ENCODE data around the gene C1orf167. TPM values are rescaled to one million over a fixed set of nuclear protein-coding genes. Genes with fewer than 3 reads are reported as not detected.

The C1orf167 gene
- total and polyA plus RNA-seq, 2 experiments from 2014 or later = 1.7 to 2.2 TPM

DNA sequence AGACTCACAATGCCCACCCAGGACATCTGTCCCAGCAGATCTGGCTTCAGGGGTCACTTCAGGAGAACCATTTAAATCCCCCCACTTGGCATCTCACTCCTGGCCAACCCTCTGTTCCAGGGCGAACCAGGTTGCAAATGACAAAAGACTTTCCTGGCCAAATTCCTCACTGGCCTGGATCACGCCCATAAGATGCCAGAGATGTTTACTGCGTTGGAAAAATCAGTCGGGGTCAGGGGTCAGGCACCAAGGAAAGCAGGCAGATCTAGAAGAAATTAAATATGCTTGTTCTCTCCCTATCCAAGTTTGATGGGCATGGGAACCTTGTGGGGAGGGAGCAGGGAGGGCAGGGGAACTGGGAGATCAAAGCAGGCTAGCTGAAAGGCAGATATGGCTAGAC is 40.7 kb upstream of the C1orf167 start:
- H3K4me1 Mint-ChIP-seq = peaks cover 28% of the 10 kb centered on the region
- Histone ChIP-seq H4K20me1 (replicated peaks; ENCODE audit: insufficient read depth) (no peaks in the 10 kb centered on the region), H3F3A (replicated peaks; ENCODE audit: low read depth) (peaks cover 16% of the 10 kb centered on the region), H3K79me2 (replicated peaks; ENCODE audit: insufficient read depth) (no peaks in the 10 kb centered on the region), H3K27ac (ENCODE audit: low read depth) (no peak overlapping the region), H2AFZ (no peak overlapping the region), H3K9me2 (ENCODE audit: insufficient read depth) (no peaks in the 10 kb centered on the region), H3K27me3 (ENCODE audit: insufficient read depth) (no peaks in the 10 kb centered on the region), H3K4me3 (no peak overlapping the region), H3K4me2 (no peak overlapping the region), H3K36me3 (ENCODE audit: insufficient read depth) (no peaks in the 10 kb centered on the region), H3K4me1 (ENCODE audit: insufficient read depth) (peaks cover 18% of the 10 kb centered on the region)
- TF ChIP-seq EZH2phosphoT487 (IDR thresholded peaks at IDR 0.05; ENCODE audit: unreplicated experiment) = no peak
- TF ChIP-seq, protein P1, sequence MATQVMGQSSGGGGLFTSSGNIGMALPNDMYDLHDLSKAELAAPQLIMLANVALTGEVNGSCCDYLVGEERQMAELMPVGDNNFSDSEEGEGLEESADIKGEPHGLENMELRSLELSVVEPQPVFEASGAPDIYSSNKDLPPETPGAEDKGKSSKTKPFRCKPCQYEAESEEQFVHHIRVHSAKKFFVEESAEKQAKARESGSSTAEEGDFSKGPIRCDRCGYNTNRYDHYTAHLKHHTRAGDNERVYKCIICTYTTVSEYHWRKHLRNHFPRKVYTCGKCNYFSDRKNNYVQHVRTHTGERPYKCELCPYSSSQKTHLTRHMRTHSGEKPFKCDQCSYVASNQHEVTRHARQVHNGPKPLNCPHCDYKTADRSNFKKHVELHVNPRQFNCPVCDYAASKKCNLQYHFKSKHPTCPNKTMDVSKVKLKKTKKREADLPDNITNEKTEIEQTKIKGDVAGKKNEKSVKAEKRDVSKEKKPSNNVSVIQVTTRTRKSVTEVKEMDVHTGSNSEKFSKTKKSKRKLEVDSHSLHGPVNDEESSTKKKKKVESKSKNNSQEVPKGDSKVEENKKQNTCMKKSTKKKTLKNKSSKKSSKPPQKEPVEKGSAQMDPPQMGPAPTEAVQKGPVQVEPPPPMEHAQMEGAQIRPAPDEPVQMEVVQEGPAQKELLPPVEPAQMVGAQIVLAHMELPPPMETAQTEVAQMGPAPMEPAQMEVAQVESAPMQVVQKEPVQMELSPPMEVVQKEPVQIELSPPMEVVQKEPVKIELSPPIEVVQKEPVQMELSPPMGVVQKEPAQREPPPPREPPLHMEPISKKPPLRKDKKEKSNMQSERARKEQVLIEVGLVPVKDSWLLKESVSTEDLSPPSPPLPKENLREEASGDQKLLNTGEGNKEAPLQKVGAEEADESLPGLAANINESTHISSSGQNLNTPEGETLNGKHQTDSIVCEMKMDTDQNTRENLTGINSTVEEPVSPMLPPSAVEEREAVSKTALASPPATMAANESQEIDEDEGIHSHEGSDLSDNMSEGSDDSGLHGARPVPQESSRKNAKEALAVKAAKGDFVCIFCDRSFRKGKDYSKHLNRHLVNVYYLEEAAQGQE (IDR thresholded peaks at IDR 0.05; ENCODE audit: unreplicated experiment) = no peak
- TF ChIP-seq CREB1 (CRISPR knock-in tag; IDR thresholded peaks at IDR 0.05; ENCODE audit: low read depth) = no peak
- no peak for TF ChIP-seq JUNB (IDR thresholded peaks at IDR 0.05; ENCODE audit: unreplicated experiment)
- TF ChIP-seq, protein P2, sequence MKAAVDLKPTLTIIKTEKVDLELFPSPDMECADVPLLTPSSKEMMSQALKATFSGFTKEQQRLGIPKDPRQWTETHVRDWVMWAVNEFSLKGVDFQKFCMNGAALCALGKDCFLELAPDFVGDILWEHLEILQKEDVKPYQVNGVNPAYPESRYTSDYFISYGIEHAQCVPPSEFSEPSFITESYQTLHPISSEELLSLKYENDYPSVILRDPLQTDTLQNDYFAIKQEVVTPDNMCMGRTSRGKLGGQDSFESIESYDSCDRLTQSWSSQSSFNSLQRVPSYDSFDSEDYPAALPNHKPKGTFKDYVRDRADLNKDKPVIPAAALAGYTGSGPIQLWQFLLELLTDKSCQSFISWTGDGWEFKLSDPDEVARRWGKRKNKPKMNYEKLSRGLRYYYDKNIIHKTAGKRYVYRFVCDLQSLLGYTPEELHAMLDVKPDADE (IDR thresholded peaks at IDR 0.05) = no peak
- no peak for DNase-seq (ENCODE audit: low spot score)
- ATAC-seq = no peak
- H3K36me3 Mint-ChIP-seq (ENCODE audit: low read depth) = peaks cover 15% of the 10 kb centered on the region
- no peak overlapping the region for H3K4me3 Mint-ChIP-seq
- peaks cover 14% of the 10 kb centered on the region for H3K27me3 Mint-ChIP-seq (ENCODE audit: insufficient read depth, low read depth, poor library complexity)
- no peaks in the 10 kb centered on the region for H3K9me3 Mint-ChIP-seq
- no peak overlapping the region for H3K27ac Mint-ChIP-seq

DNA sequence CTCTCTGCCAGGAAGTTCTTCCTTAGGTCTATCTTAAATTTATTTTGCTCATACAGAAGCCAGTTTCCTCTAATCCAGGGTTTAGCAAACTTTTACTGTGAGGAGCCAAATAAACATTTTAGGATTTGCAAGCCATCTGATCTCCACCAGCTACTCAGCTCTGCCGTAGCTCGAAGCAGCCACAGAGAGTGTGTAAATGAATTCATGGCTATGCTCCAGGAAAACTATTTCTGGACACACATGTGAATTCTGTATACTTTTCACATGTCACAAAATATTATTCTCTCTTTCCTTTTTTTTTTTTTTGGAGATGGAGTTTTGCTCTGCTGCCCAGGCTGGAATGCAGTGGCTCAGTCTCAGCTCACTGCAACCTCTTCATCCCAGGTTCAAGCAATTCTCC is 39.5 kb upstream of the C1orf167 start:
- H3K4me3 ChIP-seq = no peak overlapping the region
- H3K9me3 Mint-ChIP-seq = no peaks in the 10 kb centered on the region
- H3K79me2 ChIP-seq (replicated peaks; ENCODE audit: insufficient read depth) = no peaks in the 10 kb centered on the region
- H3K36me3 ChIP-seq (ENCODE audit: insufficient read depth) = no peaks in the 10 kb centered on the region
- peaks cover 10% of the 10 kb centered on the region for H3K27me3 Mint-ChIP-seq (ENCODE audit: insufficient read depth, low read depth, poor library complexity)
- H3K36me3 Mint-ChIP-seq (ENCODE audit: low read depth) = peaks cover 10% of the 10 kb centered on the region; the same call in 2 of the 3 replicates
- H3K4me1 ChIP-seq (ENCODE audit: insufficient read depth) = peaks cover 18% of the 10 kb centered on the region
- no peak for ATAC-seq
- H3K27ac Mint-ChIP-seq = no peak overlapping the region
- no peak overlapping the region for H3K4me2 ChIP-seq
- DNase-seq (ENCODE audit: low spot score) = no peak
- peaks cover 16% of the 10 kb centered on the region for H3F3A ChIP-seq (replicated peaks; ENCODE audit: low read depth)
- H4K20me1 ChIP-seq (replicated peaks; ENCODE audit: insufficient read depth) = no peaks in the 10 kb centered on the region
- no peaks in the 10 kb centered on the region for H3K27me3 ChIP-seq (ENCODE audit: insufficient read depth)
- no peak overlapping the region for H2AFZ ChIP-seq
- no peak overlapping the region for H3K4me3 Mint-ChIP-seq
- 0 out of 2 replicates have a peak overlapping the region, but pooled peaks have one; percentile 45 for H3K27ac ChIP-seq (ENCODE audit: low read depth)
- H3K4me1 Mint-ChIP-seq = peaks cover 28% of the 10 kb centered on the region
- H3K9me2 ChIP-seq (ENCODE audit: insufficient read depth) = no peaks in the 10 kb centered on the region
- TF ChIP-seq, protein P1 (IDR thresholded peaks at IDR 0.05; ENCODE audit: unreplicated experiment) = no peak
- TF ChIP-seq, protein P3, sequence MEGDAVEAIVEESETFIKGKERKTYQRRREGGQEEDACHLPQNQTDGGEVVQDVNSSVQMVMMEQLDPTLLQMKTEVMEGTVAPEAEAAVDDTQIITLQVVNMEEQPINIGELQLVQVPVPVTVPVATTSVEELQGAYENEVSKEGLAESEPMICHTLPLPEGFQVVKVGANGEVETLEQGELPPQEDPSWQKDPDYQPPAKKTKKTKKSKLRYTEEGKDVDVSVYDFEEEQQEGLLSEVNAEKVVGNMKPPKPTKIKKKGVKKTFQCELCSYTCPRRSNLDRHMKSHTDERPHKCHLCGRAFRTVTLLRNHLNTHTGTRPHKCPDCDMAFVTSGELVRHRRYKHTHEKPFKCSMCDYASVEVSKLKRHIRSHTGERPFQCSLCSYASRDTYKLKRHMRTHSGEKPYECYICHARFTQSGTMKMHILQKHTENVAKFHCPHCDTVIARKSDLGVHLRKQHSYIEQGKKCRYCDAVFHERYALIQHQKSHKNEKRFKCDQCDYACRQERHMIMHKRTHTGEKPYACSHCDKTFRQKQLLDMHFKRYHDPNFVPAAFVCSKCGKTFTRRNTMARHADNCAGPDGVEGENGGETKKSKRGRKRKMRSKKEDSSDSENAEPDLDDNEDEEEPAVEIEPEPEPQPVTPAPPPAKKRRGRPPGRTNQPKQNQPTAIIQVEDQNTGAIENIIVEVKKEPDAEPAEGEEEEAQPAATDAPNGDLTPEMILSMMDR (conservative IDR thresholded peaks at IDR 0.05; ENCODE audit: low read depth in 2 of 2) = no peak
- TF ChIP-seq STAT1 (IDR thresholded peaks at IDR 0.05; ENCODE audit: unreplicated experiment) (no peak), CREB1 (CRISPR knock-in tag; IDR thresholded peaks at IDR 0.05; ENCODE audit: low read depth) (no peak), ZNF114 (CRISPR knock-in tag; IDR thresholded peaks at IDR 0.05) (no peak), JUNB (IDR thresholded peaks at IDR 0.05; ENCODE audit: unreplicated experiment) (no peak)
- TF ChIP-seq, protein P2 (IDR thresholded peaks at IDR 0.05) = no peak
